ENCODE measurements around the gene TSHR. TPM values are rescaled to one million over a fixed set of nuclear protein-coding genes. Genes with fewer than 3 reads are reported as not detected.

The TSHR gene
- total RNA-seq, 1 experiment from 2014 or later, result not detected

- peaks cover 8% of the 10 kb centered on the region; the same call in 1 of the 2 replicates for H3K9me3 Mint-ChIP-seq
- ChIA-PET CTCF (interaction anchor here (2.2 kb wide), 1 partner anchor 64 kb away, joined by 9 read pairs; no protein-coding TSS in a partner anchor), POLR2A (no interaction called here)
- no peaks in the 10 kb centered on the region for H3K27me3 Mint-ChIP-seq (ENCODE audit: low read depth)
- TF ChIP-seq SMAD3 (CRISPR knock-in tag; IDR thresholded peaks at IDR 0.05; ENCODE audit: borderline replicate concordance), result no peak
- TF ChIP-seq TCF7 (CRISPR knock-in tag; IDR thresholded peaks at IDR 0.05; ENCODE audit: low read depth), result no peak
- TF ChIP-seq, protein P1, sequence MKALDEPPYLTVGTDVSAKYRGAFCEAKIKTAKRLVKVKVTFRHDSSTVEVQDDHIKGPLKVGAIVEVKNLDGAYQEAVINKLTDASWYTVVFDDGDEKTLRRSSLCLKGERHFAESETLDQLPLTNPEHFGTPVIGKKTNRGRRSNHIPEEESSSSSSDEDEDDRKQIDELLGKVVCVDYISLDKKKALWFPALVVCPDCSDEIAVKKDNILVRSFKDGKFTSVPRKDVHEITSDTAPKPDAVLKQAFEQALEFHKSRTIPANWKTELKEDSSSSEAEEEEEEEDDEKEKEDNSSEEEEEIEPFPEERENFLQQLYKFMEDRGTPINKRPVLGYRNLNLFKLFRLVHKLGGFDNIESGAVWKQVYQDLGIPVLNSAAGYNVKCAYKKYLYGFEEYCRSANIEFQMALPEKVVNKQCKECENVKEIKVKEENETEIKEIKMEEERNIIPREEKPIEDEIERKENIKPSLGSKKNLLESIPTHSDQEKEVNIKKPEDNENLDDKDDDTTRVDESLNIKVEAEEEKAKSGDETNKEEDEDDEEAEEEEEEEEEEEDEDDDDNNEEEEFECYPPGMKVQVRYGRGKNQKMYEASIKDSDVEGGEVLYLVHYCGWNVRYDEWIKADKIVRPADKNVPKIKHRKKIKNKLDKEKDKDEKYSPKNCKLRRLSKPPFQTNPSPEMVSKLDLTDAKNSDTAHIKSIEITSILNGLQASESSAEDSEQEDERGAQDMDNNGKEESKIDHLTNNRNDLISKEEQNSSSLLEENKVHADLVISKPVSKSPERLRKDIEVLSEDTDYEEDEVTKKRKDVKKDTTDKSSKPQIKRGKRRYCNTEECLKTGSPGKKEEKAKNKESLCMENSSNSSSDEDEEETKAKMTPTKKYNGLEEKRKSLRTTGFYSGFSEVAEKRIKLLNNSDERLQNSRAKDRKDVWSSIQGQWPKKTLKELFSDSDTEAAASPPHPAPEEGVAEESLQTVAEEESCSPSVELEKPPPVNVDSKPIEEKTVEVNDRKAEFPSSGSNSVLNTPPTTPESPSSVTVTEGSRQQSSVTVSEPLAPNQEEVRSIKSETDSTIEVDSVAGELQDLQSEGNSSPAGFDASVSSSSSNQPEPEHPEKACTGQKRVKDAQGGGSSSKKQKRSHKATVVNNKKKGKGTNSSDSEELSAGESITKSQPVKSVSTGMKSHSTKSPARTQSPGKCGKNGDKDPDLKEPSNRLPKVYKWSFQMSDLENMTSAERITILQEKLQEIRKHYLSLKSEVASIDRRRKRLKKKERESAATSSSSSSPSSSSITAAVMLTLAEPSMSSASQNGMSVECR (CRISPR knock-in tag; IDR thresholded peaks at IDR 0.05; ENCODE audit: borderline replicate concordance), result no peak
- TF ChIP-seq CREM (CRISPR knock-in tag; IDR thresholded peaks at IDR 0.05), result no peak
- TF ChIP-seq SMAD4 (CRISPR knock-in tag; IDR thresholded peaks at IDR 0.05), result no peak
- no peak for TF ChIP-seq KAT7 (CRISPR knock-in tag; IDR thresholded peaks at IDR 0.05; ENCODE audit: borderline replicate concordance)
- TF ChIP-seq, protein P2, sequence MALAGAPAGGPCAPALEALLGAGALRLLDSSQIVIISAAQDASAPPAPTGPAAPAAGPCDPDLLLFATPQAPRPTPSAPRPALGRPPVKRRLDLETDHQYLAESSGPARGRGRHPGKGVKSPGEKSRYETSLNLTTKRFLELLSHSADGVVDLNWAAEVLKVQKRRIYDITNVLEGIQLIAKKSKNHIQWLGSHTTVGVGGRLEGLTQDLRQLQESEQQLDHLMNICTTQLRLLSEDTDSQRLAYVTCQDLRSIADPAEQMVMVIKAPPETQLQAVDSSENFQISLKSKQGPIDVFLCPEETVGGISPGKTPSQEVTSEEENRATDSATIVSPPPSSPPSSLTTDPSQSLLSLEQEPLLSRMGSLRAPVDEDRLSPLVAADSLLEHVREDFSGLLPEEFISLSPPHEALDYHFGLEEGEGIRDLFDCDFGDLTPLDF (CRISPR knock-in tag; IDR thresholded peaks at IDR 0.05), result no peak
- TF ChIP-seq NR2C2 (CRISPR knock-in tag; IDR thresholded peaks at IDR 0.05), result no peak
- TF ChIP-seq ZNF423 (CRISPR knock-in tag; IDR thresholded peaks at IDR 0.05), result no peak
- no peak for TF ChIP-seq ATF2 (CRISPR knock-in tag; IDR thresholded peaks at IDR 0.05; ENCODE audit: borderline replicate concordance, low read depth)
- TF ChIP-seq, protein P3, sequence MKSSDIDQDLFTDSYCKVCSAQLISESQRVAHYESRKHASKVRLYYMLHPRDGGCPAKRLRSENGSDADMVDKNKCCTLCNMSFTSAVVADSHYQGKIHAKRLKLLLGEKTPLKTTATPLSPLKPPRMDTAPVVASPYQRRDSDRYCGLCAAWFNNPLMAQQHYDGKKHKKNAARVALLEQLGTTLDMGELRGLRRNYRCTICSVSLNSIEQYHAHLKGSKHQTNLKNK (CRISPR knock-in tag; IDR thresholded peaks at IDR 0.05), result no peak
- no peak for TF ChIP-seq ZNF232 (CRISPR knock-in tag; IDR thresholded peaks at IDR 0.05)
- no peak for TF ChIP-seq ZSCAN18 (CRISPR knock-in tag; IDR thresholded peaks at IDR 0.05)
- no peak for TF ChIP-seq NFATC4 (CRISPR knock-in tag; IDR thresholded peaks at IDR 0.05)
- TF ChIP-seq, protein P4, sequence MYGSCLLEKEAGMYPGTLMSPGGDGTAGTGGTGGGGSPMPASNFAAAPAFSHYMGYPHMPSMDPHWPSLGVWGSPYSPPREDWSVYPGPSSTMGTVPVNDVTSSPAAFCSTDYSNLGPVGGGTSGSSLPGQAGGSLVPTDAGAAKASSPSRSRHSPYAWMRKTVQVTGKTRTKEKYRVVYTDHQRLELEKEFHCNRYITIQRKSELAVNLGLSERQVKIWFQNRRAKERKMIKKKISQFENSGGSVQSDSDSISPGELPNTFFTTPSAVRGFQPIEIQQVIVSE (CRISPR knock-in tag; IDR thresholded peaks at IDR 0.05; ENCODE audit: borderline replicate concordance), result no peak
- TF ChIP-seq, protein P5, sequence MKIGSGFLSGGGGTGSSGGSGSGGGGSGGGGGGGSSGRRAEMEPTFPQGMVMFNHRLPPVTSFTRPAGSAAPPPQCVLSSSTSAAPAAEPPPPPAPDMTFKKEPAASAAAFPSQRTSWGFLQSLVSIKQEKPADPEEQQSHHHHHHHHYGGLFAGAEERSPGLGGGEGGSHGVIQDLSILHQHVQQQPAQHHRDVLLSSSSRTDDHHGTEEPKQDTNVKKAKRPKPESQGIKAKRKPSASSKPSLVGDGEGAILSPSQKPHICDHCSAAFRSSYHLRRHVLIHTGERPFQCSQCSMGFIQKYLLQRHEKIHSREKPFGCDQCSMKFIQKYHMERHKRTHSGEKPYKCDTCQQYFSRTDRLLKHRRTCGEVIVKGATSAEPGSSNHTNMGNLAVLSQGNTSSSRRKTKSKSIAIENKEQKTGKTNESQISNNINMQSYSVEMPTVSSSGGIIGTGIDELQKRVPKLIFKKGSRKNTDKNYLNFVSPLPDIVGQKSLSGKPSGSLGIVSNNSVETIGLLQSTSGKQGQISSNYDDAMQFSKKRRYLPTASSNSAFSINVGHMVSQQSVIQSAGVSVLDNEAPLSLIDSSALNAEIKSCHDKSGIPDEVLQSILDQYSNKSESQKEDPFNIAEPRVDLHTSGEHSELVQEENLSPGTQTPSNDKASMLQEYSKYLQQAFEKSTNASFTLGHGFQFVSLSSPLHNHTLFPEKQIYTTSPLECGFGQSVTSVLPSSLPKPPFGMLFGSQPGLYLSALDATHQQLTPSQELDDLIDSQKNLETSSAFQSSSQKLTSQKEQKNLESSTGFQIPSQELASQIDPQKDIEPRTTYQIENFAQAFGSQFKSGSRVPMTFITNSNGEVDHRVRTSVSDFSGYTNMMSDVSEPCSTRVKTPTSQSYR (CRISPR knock-in tag; IDR thresholded peaks at IDR 0.05), result no peak
- no peak for TF ChIP-seq USF1 (CRISPR knock-in tag; IDR thresholded peaks at IDR 0.05)
- TF ChIP-seq GTF2I (CRISPR knock-in tag; conservative IDR thresholded peaks at IDR 0.05), result no peak
- TF ChIP-seq, protein P6, sequence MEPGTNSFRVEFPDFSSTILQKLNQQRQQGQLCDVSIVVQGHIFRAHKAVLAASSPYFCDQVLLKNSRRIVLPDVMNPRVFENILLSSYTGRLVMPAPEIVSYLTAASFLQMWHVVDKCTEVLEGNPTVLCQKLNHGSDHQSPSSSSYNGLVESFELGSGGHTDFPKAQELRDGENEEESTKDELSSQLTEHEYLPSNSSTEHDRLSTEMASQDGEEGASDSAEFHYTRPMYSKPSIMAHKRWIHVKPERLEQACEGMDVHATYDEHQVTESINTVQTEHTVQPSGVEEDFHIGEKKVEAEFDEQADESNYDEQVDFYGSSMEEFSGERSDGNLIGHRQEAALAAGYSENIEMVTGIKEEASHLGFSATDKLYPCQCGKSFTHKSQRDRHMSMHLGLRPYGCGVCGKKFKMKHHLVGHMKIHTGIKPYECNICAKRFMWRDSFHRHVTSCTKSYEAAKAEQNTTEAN (CRISPR knock-in tag; IDR thresholded peaks at IDR 0.05), result no peak
- H3K4me3 Mint-ChIP-seq, result no peak overlapping the region
- peaks cover 45% of the 10 kb centered on the region for H3K4me1 Mint-ChIP-seq
- no peak for ATAC-seq
- no peak overlapping the region for H3K27ac Mint-ChIP-seq
- no peak for DNase-seq (ENCODE audit: low spot score)
- H3K36me3 Mint-ChIP-seq, result no peaks in the 10 kb centered on the region
These were observed 32.1 kb upstream of the TSHR start for GRCh38 chr14:80923368-80923767.
